T-helper 9 cell (primary cell): ENCODE data around the gene USP40.

ENCODE experiments used
- DNase-seq: peaks from one replicate; pipeline ENCODE4 v3.0.0-alpha.2; 2020

USP40 gene

GRCh38 chr2:233556881-233557736 lies 9.5 kb downstream of the USP40 start:
- no peak for DNase-seq

DNA sequence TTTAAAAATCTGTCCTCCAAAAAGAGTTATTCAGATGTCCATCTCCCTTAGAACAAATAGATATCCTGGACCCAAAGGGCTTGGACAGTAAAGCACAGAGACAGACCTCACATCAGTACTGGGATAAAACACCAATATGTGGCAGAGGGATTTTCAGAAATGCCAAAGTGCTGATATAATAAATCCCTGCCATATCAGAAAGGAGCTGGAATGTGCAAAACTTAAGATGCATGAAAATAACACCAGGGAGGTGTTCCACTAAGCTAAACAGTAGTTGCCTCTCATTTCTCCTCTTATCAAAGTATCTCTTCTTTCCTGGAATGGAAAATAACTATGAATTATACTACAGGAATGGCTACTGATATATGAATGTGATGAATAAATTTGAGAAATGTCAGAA lies 13.2 kb downstream of the USP40 start:
- DNase-seq = no peak

- DNase-seq = no peak
These were observed 15.1 kb downstream of the USP40 start for GRCh38 chr2:233551491-233551890.

DNA sequence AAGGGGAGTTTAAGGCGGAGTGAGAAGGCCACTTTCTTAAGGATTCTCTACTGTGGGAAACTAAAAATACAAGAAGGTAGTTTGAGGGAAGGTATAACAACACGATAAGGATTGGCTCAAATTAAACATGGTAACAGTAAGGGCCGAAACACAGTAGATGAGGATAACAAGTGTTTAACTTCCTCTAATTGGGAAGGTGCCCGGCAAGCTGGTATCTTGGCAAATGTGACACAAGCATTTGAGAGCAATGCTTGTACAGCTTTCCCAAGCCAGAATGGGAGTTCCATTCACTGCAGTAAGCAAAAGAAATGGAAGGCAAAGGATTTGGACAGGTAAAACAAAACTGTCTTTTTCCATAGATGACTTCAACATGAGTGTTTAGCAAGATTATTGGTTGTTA lies 19.8 kb downstream of the USP40 start:
- DNase-seq = no peak

DNA sequence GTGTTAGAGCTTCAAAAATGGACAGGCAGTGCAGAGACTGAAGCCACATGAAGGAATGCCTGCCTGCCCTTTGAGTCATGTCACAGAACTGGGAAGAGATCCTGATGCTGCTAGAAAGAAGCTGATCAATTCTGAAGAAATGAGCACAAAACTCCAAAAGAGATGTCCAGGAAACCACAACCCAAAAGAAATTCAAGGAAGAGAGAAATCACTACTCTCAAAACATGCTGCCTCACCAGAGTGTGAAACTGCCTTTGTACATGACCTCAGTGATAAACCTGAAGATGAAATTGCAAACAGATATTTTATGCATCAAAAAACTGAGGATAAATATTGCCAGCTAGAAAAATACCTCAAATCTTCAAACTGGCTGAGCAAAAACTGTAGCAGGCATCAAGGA lies 20.5 kb downstream of the USP40 start:
- no peak for DNase-seq

GRCh38 chr2:233544200-233544610 lies 22.4 kb downstream of the USP40 start:
- DNase-seq = no peak

DNA sequence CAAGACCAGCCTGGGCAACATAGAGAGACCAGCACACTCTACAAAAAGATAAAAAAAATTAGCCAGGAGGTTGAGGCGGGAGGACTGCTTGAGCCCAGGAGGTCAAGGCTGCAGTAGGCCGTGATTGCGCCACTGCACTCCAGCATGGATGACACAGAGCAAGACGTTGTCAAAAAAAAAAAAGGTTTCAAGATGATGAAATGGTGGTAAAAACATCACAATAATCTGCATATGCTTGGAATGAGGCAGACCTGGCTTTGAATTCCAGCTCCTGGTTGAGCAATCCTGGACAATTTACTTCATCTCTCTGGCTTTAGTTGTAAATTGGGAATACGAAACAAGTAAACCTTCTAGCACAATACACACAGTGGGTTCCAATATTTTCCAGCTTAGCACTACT lies 24.1 kb downstream of the USP40 start:
- no peak for DNase-seq

- DNase-seq = no peak
These were observed 27.8 kb downstream of the USP40 start for GRCh38 chr2:233538741-233539140.

GRCh38 chr2:233535271-233535670 lies 31.3 kb downstream of the USP40 start:
- no peak for DNase-seq

GRCh38 chr2:233532971-233533370 lies 33.6 kb downstream of the USP40 start:
- no peak for DNase-seq

GRCh38 chr2:233531955-233532354 lies 34.6 kb downstream of the USP40 start:
- DNase-seq = no peak

- DNase-seq = no peak
These were observed 36.2 kb downstream of the USP40 start for GRCh38 chr2:233530381-233530780.

GRCh38 chr2:233528182-233528581 lies 38.4 kb downstream of the USP40 start:
- DNase-seq = no peak

DNA sequence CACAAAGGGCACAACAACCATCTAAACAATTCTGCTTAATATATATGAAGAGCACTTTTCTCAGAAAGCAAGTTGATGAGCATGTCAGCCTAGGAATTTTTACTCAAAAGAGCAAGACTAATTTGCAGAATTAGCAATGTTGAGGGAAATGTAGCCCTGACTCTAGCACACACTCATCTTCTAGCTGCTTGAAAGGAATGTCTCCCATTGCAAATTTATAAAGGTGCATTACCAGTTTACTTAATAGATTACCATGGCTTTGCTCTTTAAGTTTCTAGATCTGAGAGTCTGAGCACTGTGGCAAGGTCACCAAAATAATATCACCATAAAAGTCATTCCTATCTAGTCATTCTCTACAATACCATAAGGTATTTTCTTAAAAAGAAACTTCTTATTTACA lies 40.8 kb downstream of the USP40 start:
- no peak for DNase-seq

DNA sequence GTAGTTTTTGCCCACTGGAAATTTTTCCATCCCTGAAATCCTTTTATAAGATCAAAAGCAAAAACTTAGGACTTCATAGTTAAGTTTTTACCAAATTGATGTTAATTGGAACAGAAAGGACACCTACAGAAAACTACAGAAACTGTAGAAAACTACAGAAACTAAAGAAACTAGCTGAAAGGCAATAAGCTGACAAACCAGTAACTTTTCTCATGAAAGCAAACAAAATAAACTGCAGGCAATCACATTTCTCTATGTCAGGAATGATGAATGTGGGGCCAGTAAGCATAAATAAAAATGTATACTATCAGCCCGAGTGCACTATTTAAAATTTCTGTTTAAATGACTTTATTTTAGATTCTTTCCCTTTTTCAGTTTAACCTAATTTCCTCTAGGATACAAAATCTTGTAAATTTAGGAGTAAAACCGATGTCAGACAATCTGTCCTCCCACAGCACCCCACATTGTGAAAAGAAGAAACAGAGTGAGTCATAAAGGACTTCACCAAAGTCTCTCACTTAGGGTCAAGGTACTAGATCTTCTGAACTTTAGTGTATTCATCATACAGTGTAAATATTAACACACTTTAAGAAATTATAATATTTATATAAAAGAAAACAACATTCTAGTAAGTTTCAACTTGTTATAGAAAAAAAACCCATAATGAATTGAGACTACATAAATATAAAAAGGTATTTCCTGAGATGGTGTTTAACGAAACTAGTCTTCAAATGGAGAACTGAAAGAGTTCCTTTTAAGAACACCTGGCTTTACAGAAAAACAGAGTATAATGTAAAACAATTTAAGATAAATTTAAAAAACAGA lies 46.6 kb downstream of the USP40 start:
- no peak for DNase-seq

DNA sequence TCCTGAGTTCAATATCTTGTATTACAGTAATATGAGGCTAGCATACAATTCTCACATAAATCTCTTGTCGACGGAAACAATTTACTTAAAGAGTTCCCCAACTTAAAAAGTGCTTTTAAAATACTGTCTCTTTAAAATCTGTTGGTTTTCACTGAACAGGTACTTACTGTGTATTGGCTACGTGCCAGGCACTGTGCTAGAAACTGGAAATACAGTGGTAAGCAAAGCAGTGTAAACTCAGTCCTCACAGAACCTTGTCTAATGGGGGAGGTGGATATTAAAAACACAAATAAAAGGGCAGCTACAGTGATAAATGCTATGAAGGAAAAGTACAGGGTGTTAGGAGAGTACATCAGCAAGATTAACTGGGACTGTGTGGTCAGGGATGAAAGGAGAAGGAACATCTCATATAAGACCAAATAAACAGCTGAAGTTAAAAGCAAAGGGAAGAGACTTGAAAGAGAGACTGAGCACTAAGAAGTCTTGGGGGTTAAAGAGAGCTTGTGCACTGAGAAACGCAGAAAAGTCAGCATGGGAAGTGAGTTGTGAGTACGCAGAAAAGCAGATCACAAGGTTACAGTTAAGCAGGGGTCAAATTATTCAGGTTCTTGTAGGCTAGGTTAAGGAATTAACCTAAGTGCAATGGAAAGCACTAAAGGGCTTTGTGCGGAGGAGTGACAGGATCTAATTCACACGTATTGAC lies 52.5 kb downstream of the USP40 start:
- no peak for DNase-seq

DNA sequence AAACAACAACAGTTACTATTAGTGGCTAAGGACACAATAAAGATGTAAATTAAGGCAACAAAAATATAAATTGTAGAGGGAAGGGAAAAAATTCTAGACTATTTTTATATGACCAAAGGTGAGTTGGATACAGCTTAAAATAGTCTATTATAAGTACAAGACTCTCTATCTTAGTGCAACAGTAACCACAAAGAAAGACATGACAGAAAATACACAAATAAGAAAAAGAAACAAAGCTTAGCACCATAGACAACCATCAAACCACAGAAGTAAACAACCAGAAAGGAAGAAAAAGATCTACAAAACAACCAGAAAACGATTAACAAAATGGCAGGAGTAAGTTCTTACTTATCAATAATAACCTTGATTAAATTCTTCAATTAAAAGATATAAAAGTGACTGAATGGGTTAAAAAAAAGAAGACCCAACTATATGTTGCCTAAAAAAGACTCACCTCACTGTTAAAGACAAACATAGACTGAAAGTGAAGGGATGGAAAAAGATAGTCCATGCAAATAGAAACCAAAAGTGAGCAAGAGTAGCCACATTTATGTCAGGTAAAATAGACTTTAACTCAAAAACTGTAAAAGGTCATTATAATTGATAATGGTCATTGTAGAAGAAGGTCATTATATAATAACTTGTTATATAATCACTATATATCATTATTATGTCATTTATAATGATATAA lies 62.5 kb downstream of the USP40 start:
- no peak for DNase-seq

- DNase-seq = no peak
These were observed 63.1 kb downstream of the USP40 start for GRCh38 chr2:233503481-233503880.

- no peak for DNase-seq
These were observed 65.1 kb downstream of the USP40 start for GRCh38 chr2:233501198-233502076.

DNA sequence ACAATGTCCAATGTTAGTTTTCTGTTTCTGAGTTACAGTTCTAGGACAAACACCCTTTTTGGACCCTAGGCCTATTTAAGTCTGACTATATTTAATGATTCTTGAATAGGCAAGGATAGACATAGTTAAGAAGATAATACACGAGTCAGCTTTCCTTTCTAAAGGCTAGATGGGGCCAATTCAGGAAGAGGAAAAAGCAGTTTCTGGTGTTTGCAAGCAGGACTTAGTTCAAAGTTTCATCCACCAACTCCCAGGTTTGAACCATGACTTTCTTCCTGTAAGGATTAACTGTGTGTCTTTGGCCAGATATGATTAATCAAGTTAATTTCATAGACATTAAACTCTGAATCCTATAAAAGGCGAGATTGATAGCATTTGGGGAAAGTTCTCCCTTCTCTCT lies 66.7 kb downstream of the USP40 start:
- DNase-seq = no peak

GRCh38 chr2:233498126-233498525 lies 68.5 kb downstream of the USP40 start:
- no peak for DNase-seq

- no peak for DNase-seq
These were observed 68.9 kb downstream of the USP40 start for GRCh38 chr2:233497692-233498091.
